ENCODE measurements around the gene RBM22.

The RBM22 gene

GRCh38 chr5:150651924-150652671, 48.8 kb downstream of the RBM22 start:
- DNase-seq = no peak

GRCh38 chr5:150651382-150651781, 49.5 kb downstream of the RBM22 start:
- no peak for DNase-seq

- DNase-seq = no peak
Measured at GRCh38 chr5:150650021-150651006, 50.5 kb downstream of the RBM22 start.

- DNase-seq = no peak
Measured at GRCh38 chr5:150649108-150650020, 51.5 kb downstream of the RBM22 start.

- DNase-seq = no peak
Measured at GRCh38 chr5:150648294-150649107, 52.4 kb downstream of the RBM22 start.

GRCh38 chr5:150647275-150648251, 53.3 kb downstream of the RBM22 start:
- DNase-seq = no peak

GRCh38 chr5:150645070-150645700, 55.7 kb downstream of the RBM22 start:
- no peak for DNase-seq

- DNase-seq = no peak
Measured at GRCh38 chr5:150644514-150644913, 56.3 kb downstream of the RBM22 start.

- no peak for DNase-seq
Measured at GRCh38 chr5:150644058-150644457, 56.8 kb downstream of the RBM22 start.

- DNase-seq = no peak
Measured at GRCh38 chr5:150642991-150643710, 57.7 kb downstream of the RBM22 start.

- no peak for DNase-seq
Measured at GRCh38 chr5:150642567-150642927, 58.3 kb downstream of the RBM22 start.

- no peak for DNase-seq
Measured at GRCh38 chr5:150641824-150642566, 58.9 kb downstream of the RBM22 start.

GRCh38 chr5:150641006-150641570, 59.8 kb downstream of the RBM22 start:
- no peak for DNase-seq

Measured in inflammatory macrophage treated with lipopolysaccharide for 1 hour (primary cell).